Gastroesophageal sphincter (tissue), 3 donors: ENCODE results near the gene PODXL2.

ENCODE experiments used
- CTCF ChIP-seq, 4 experiments: fragments of 200-600 bp in 2 of 4; fragments of 450-650 bp in 2 of 4; sonication (generic) in 1 of 4; IDR thresholded peaks; one replicate each; pipeline ENCODE4 v1.5.1; 2017 to 2019; ENCODE audit warnings: antibody characterized with exemption in 4 of 4, mild to moderate bottlenecking in 2 of 4, moderate library complexity in 2 of 4
- EP300 ChIP-seq: sonication (generic); formaldehyde crosslinking; IDR thresholded peaks from one replicate; pipeline ENCODE4 v1.6.1; 2017; ENCODE audit warnings: antibody characterized with exemption, mild to moderate bottlenecking
- POLR2A ChIP-seq, 2 donors: fragments of 450-650 bp; IDR thresholded peaks; one replicate each; pipeline ENCODE4 v1.6.1; 2017; ENCODE audit warnings: antibody characterized with exemption in 2 of 2, mild to moderate bottlenecking in 2 of 2, moderate library complexity in 1 of 2
- POLR2AphosphoS5 ChIP-seq: sonication (generic); formaldehyde crosslinking; IDR thresholded peaks from one replicate; pipeline ENCODE4 v1.6.1; 2017; ENCODE audit warnings: antibody characterized with exemption

DNA sequence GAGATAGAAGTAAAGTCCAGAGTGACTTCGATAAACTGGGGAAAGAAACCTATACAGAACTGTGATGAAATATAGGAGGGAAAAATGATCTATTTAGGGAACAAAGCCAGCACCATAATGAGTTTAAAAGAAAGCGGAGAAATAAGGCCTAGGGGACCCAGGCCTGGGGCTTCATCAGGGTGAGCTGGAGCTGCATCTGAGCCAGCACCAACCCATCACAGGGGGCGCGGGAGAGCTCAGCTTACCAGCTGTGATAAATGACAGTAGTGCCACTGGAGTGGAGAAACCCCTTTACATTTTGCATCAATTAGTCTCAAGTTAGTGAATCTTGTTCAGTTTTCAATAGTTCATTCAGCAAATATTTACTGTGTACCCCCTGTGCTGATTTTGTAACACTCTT, 21.3 kb downstream of the PODXL2 start:
- no peak for TF ChIP-seq EP300
- TF ChIP-seq CTCF (IDR thresholded peaks at IDR 0.05) = no peak
- TF ChIP-seq POLR2AphosphoS5 = no peak
- no peak for TF ChIP-seq POLR2A (IDR thresholded peaks at IDR 0.05)
